ENCODE results near the gene CAPN13.

DNA sequence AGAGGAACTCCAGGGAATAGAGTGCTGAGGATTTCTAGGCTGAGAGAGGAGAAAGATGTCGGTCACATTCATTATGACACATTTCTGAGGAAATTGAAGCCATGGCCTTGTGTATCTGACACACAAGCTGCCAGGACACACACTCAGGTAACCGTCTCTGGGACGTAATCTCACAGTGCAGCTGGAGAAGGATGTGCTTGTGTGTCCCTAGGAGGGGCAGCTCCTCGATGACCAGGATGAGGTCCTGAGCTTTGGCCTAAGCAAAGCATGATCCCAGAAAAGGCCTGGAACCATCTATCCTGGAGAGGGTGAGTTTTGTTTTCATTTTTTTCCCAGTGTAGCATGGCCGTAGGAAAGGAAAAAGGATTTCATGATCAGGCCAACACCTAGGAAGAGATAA is 102.2 kb downstream of the CAPN13 start:
- TF ChIP-seq EZH2 (IDR thresholded peaks at IDR 0.05), result no peak
- TF ChIP-seq, protein P1, sequence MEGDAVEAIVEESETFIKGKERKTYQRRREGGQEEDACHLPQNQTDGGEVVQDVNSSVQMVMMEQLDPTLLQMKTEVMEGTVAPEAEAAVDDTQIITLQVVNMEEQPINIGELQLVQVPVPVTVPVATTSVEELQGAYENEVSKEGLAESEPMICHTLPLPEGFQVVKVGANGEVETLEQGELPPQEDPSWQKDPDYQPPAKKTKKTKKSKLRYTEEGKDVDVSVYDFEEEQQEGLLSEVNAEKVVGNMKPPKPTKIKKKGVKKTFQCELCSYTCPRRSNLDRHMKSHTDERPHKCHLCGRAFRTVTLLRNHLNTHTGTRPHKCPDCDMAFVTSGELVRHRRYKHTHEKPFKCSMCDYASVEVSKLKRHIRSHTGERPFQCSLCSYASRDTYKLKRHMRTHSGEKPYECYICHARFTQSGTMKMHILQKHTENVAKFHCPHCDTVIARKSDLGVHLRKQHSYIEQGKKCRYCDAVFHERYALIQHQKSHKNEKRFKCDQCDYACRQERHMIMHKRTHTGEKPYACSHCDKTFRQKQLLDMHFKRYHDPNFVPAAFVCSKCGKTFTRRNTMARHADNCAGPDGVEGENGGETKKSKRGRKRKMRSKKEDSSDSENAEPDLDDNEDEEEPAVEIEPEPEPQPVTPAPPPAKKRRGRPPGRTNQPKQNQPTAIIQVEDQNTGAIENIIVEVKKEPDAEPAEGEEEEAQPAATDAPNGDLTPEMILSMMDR (IDR thresholded peaks at IDR 0.05), result no peak
